IMR-90 (cell line): ENCODE results near the gene PHC2. TPM values are rescaled to one million over a fixed set of nuclear protein-coding genes. Genes with fewer than 3 reads are reported as not detected.

Source experiments
- ATAC-seq: fragments of 200-7000 bp; cut with Tn5 transposase; 2 replicates; pipeline ENCODE4 v1.9.1; 2020; ENCODE audit warnings: low read depth, mild to moderate bottlenecking, moderate library complexity
- BruUV-seq: library from RNA; stranded (reverse); fragments of 400-500 nt; replicated peaks from 2 replicates; lab custom pipeline; 2021; lab: Mats Ljungman, UMichigan
- CTCF ChIA-PET: fragments of 300-600 bp; formaldehyde crosslinking; extraction: SDS; loops from one replicate; lab custom pipeline; 2021; ENCODE audit warnings: antibody characterized with exemption; lab: Yijun Ruan, JAX
- POLR2A ChIA-PET: fragments of 300-600 bp; sonication (Branson Sonifier 250); formaldehyde crosslinking; loops from one replicate; lab custom pipeline; 2022; ENCODE audit warnings: antibody characterized with exemption; ENCODE audit not compliant: unreplicated experiment; lab: Charles Lee
- DNase-seq: peaks from one replicate; pipeline ENCODE4 v3.0.0; 2013
- H2AFZ ChIP-seq: replicated peaks from 2 replicates; pipeline ENCODE3; 2013; ENCODE audit warnings: low read length, mild to moderate bottlenecking; ENCODE audit not compliant: poor library complexity
- H2AK5ac ChIP-seq: 2 replicates; pipeline ENCODE4 v1.6.1; 2013; ENCODE audit warnings: low read depth, low read length, inconsistent platforms
- H2AK9ac ChIP-seq: replicated peaks from 2 replicates; pipeline ENCODE3; 2013; ENCODE audit warnings: mild to moderate bottlenecking, low read depth, low read length, moderate library complexity; ENCODE audit not compliant: poor library complexity
- H2BK120ac ChIP-seq: 2 replicates; pipeline ENCODE4 v1.6.1; 2013; ENCODE audit warnings: low read depth, low read length, inconsistent platforms
- H2BK15ac ChIP-seq: 3 replicates; pipeline ENCODE4 v1.6.1; 2013; ENCODE audit warnings: low read depth, low read length, inconsistent platforms
- H2BK20ac ChIP-seq: 2 replicates; pipeline ENCODE4 v1.6.1; 2013; ENCODE audit warnings: low read depth, mild to moderate bottlenecking, inconsistent platforms, low read length, moderate library complexity
- H2BK5ac ChIP-seq: 2 replicates; pipeline ENCODE4 v1.6.1; 2013; ENCODE audit warnings: mild to moderate bottlenecking, low read depth, low read length, inconsistent platforms; ENCODE audit not compliant: poor library complexity, severe bottlenecking
- H3K14ac ChIP-seq: replicated peaks from 2 replicates; pipeline ENCODE4 v1.6.1; 2013; ENCODE audit warnings: low read depth, low read length, inconsistent platforms
- H3K18ac ChIP-seq: 2 replicates; pipeline ENCODE4 v1.6.1; 2013; ENCODE audit warnings: low read depth, low read length, control low read depth
- H3K23ac ChIP-seq: 2 replicates; pipeline ENCODE4 v1.6.1; 2013; ENCODE audit warnings: low read depth, low read length, inconsistent platforms
- H3K27ac ChIP-seq: 2 replicates; pipeline ENCODE4 v1.5.1; 2013; ENCODE audit warnings: mild to moderate bottlenecking, control low read depth, low read length; ENCODE audit not compliant: insufficient read depth
- H3K27me3 ChIP-seq: 2 replicates; pipeline ENCODE4 v1.6.1; 2013; ENCODE audit warnings: low read length; ENCODE audit not compliant: control insufficient read depth, insufficient read depth
- H3K36me3 ChIP-seq: 2 replicates; pipeline ENCODE4 v1.6.1; 2013; ENCODE audit warnings: low read length, mixed read lengths; ENCODE audit not compliant: control insufficient read depth, insufficient read depth
- H3K4ac ChIP-seq: 2 replicates; pipeline ENCODE4 v1.6.1; 2013; ENCODE audit warnings: low read depth, low read length, inconsistent platforms
- H3K4me1 ChIP-seq: 2 replicates; pipeline ENCODE4 v1.6.1; 2013; ENCODE audit warnings: low read length, mixed read lengths; ENCODE audit not compliant: control insufficient read depth, insufficient read depth
- H3K4me2 ChIP-seq: 2 replicates; pipeline ENCODE4 v1.6.1; 2013; ENCODE audit warnings: low read depth, mild to moderate bottlenecking, control low read depth, low read length, moderate library complexity
- H3K4me3 ChIP-seq: 2 replicates; pipeline ENCODE4 v1.5.1; 2013; ENCODE audit warnings: low read depth, mild to moderate bottlenecking, control low read depth, low read length, moderate library complexity; ENCODE audit not compliant: insufficient read depth
- H3K56ac ChIP-seq: 2 replicates; pipeline ENCODE4 v1.6.1; 2013; ENCODE audit warnings: low read length, inconsistent platforms; ENCODE audit not compliant: insufficient read depth; ENCODE audit errors: extremely low read depth
- H3K79me1 ChIP-seq, 2 experiments: 2 replicates each; pipeline ENCODE4 v1.6.1; 2013; ENCODE audit warnings: low read length in 2 of 2, inconsistent platforms in 1 of 2, low read depth in 1 of 2
- H3K9ac ChIP-seq: 2 replicates; pipeline ENCODE4 v1.6.1; 2013; ENCODE audit warnings: low read depth, low read length, control low read depth
- H3K9me1 ChIP-seq: 2 replicates; pipeline ENCODE4 v1.6.1; 2013; ENCODE audit warnings: low read length, inconsistent platforms; ENCODE audit not compliant: insufficient read depth
- H3K9me3 ChIP-seq: 2 replicates; pipeline ENCODE4 v1.6.1; 2013; ENCODE audit warnings: low read length; ENCODE audit not compliant: control insufficient read depth, insufficient read depth
- H4K20me1 ChIP-seq: 2 replicates; pipeline ENCODE4 v1.6.1; 2013; ENCODE audit warnings: low read length, inconsistent platforms; ENCODE audit not compliant: insufficient read depth
- H4K5ac ChIP-seq: 2 replicates; pipeline ENCODE4 v1.6.1; 2013; ENCODE audit warnings: mild to moderate bottlenecking, low read depth, low read length, control low read depth
- H4K8ac ChIP-seq, 2 experiments: 2 replicates each; pipeline ENCODE4 v1.6.1; 2013; ENCODE audit warnings: low read depth in 2 of 2, low read length in 2 of 2, control low read depth in 1 of 2, inconsistent platforms in 1 of 2
- H4K91ac ChIP-seq: 2 replicates; pipeline ENCODE4 v1.6.1; 2013; ENCODE audit warnings: low read depth, low read length, inconsistent platforms; ENCODE audit not compliant: insufficient read depth
- BHLHE40 ChIP-seq: fragments of 150-350 bp; IDR thresholded peaks from 2 replicates; pipeline ENCODE4 v1.6.1; 2016; ENCODE audit warnings: mild to moderate bottlenecking, low read depth, low read length
- CEBPB ChIP-seq: IDR thresholded peaks from 2 replicates; pipeline ENCODE4 v1.6.1; 2012; ENCODE audit warnings: low read depth, low read length, improper control_type of control experiment
- CHD1 ChIP-seq: IDR thresholded peaks from 2 replicates; pipeline ENCODE4 v1.6.1; 2012; ENCODE audit warnings: low read depth, low read length, improper control_type of control experiment
- CTCF ChIP-seq: conservative IDR thresholded peaks from 2 replicates; pipeline ENCODE4 v1.5.1; 2012; ENCODE audit warnings: mild to moderate bottlenecking, low read depth, low read length, improper control_type of control experiment
- ELK1 ChIP-seq: fragments of 150-350 bp; IDR thresholded peaks from 2 replicates; pipeline ENCODE4 v1.6.1; 2016; ENCODE audit warnings: low read depth, mild to moderate bottlenecking, low read length, moderate library complexity, borderline replicate concordance
- FOS ChIP-seq: fragments of 150-350 bp; IDR thresholded peaks from 2 replicates; pipeline ENCODE4 v1.6.1; 2016; ENCODE audit warnings: low read depth, low read length
- MAFK ChIP-seq: IDR thresholded peaks from 2 replicates; pipeline ENCODE4 v1.6.1; 2012; ENCODE audit warnings: low read depth, low read length, improper control_type of control experiment
- MAZ ChIP-seq: IDR thresholded peaks from 2 replicates; pipeline ENCODE4 v1.6.1; 2012; ENCODE audit warnings: low read depth, mild to moderate bottlenecking, low read length, improper control_type of control experiment, moderate library complexity, borderline replicate concordance
- MXI1 ChIP-seq: IDR thresholded peaks from 2 replicates; pipeline ENCODE4 v1.6.1; 2012; ENCODE audit warnings: low read depth, mild to moderate bottlenecking, low read length, moderate library complexity, borderline replicate concordance
- NFE2L2 ChIP-seq: fragments of 150-350 bp; IDR thresholded peaks from 2 replicates; pipeline ENCODE4 v1.6.1; 2016; ENCODE audit warnings: low read depth, mild to moderate bottlenecking, low read length
- POLR2A ChIP-seq: IDR thresholded peaks from 2 replicates; pipeline ENCODE4 v1.6.1; 2012; ENCODE audit warnings: mild to moderate bottlenecking, low read depth, low read length
- RAD21 ChIP-seq: IDR thresholded peaks from 2 replicates; pipeline ENCODE4 v1.6.1; 2012; ENCODE audit warnings: low read length, improper control_type of control experiment
- RCOR1 ChIP-seq: IDR thresholded peaks from 2 replicates; pipeline ENCODE4 v1.6.1; 2012; ENCODE audit warnings: mild to moderate bottlenecking, low read length, improper control_type of control experiment; ENCODE audit not compliant: insufficient replicate concordance
- RFX5 ChIP-seq: IDR thresholded peaks from 2 replicates; pipeline ENCODE4 v1.8.0; 2012; ENCODE audit warnings: low read depth, mild to moderate bottlenecking, low read length, moderate library complexity
- SMC3 ChIP-seq: fragments of 150-350 bp; IDR thresholded peaks from 2 replicates; pipeline ENCODE4 v1.6.1; 2016; ENCODE audit warnings: low read depth, mild to moderate bottlenecking, antibody characterized with exemption, low read length, moderate library complexity
- USF2 ChIP-seq: fragments of 150-350 bp; IDR thresholded peaks from 2 replicates; pipeline ENCODE4 v1.6.1; 2017; ENCODE audit warnings: mild to moderate bottlenecking, antibody characterized with exemption, low read length, low read depth
- whole genome bisulfite sequencing, 2 experiments: methylation state at CpG; one replicate each; pipeline versions ENCODE4 v1.1.5 to v1.1.7; 2013; ENCODE audit warnings: missing lambda C conversion rate in 2 of 2; ENCODE audit not compliant: insufficient read length in 1 of 2; ENCODE audit errors: extremely low coverage in 2 of 2; 5-methylcytosine and 5-hydroxymethylcytosine counted together
- dilution Hi-C: fragments of 300-500 bp; cut with HindIII; formaldehyde crosslinking; loops from one replicate; pipeline ENCODE4 v1.14.3; 2018; ENCODE audit warnings: low sequenced_read_pairs; ENCODE audit not compliant: unreplicated experiment
- in situ Hi-C: fragments of 300-500 bp; cut with MboI; formaldehyde crosslinking; loops from 3 replicates; pipeline ENCODE4 v1.14.3; 2019; ENCODE audit warnings: low sequenced_read_pairs, inconsistent platforms, mixed read lengths
- intact Hi-C: fragments of 100-400 bp; cut with micrococcal nuclease; formaldehyde crosslinking; loops from 2 replicates; pipeline ENCODE4 v1.10.0; 2022
- polyA plus RNA-seq, 3 experiments: library from polyadenylated mRNA; depleted of rRNA; stranded (reverse); fragments of >200 nt; gene quantifications; 2 replicates each; pipeline ENCODE4 v1.2.3, GENCODE V29; 2012; ENCODE audit warnings: low replicate concordance in 1 of 3
- total RNA-seq: library from RNA; depleted of rRNA; stranded (reverse); fragments of >200 nt; gene quantifications from 2 replicates; pipeline ENCODE4 v1.2.3, GENCODE V29; 2012

The PHC2 gene
- total and polyA plus RNA-seq, 2 of the 4 experiments (the other 2 are of a cell fraction) = 46.4 to 98.1 TPM

- Histone ChIP-seq H3K23ac (0 out of 2 replicates have a peak overlapping the region, but pooled peaks have one; percentile 9), H3K4me3 (no peak overlapping the region), H3K9me3 (no peaks in the 10 kb centered on the region), H2AFZ (no peak overlapping the region), H2BK5ac (peak overlapping the region; percentile 21), H2BK15ac (no peak overlapping the region), H3K27me3 (no peaks in the 10 kb centered on the region), H4K91ac (no peak overlapping the region), H3K4me1 (peaks cover 45% of the 10 kb centered on the region), H2AK9ac (no peak overlapping the region), H3K36me3 (peaks cover 48% of the 10 kb centered on the region), H4K20me1 (peaks cover 98% of the 10 kb centered on the region), H3K18ac (no peak overlapping the region), H3K9ac (no peak overlapping the region), H4K5ac (no peak overlapping the region), H2AK5ac (no peak overlapping the region), H3K56ac (no peak overlapping the region), H3K4ac (no peak overlapping the region), H2BK120ac (no peak overlapping the region), H3K14ac (no peak overlapping the region), H3K27ac (peak overlapping the region; percentile 44; the same call in 1 of the 2 replicates), H4K8ac (no peak overlapping the region), H3K9me1 (peaks cover 43% of the 10 kb centered on the region), H3K79me1 (peaks cover 17 to 82% of the 10 kb centered on the region in 2 experiments), H3K4me2 (no peak overlapping the region), H2BK20ac (no peak overlapping the region)
- TF ChIP-seq FOS = no peak
- TF ChIP-seq CHD1 = no peak
- no peak for TF ChIP-seq BHLHE40
- no peak for TF ChIP-seq CEBPB
- no peak for TF ChIP-seq CTCF
- TF ChIP-seq USF2 = no peak
- TF ChIP-seq POLR2A = no peak
- no peak for TF ChIP-seq NFE2L2
- no peak for TF ChIP-seq SMC3
- no peak for TF ChIP-seq RFX5
- no peak for TF ChIP-seq RAD21
- TF ChIP-seq ELK1 = no peak
- no peak for TF ChIP-seq MAZ
- no peak for TF ChIP-seq RCOR1
- no peak for TF ChIP-seq MXI1
- TF ChIP-seq MAFK = no peak
- dilution Hi-C loops (no loop called here), intact Hi-C loops (no loop called here), in situ Hi-C loops (no loop called here)
- CTCF ChIA-PET = no interaction called here
- no TSS peak for BruUV-seq
- DNase-seq = no peak
- POLR2A ChIA-PET = no interaction called here
- 17% methylated on average over 2 of the region's 4 CpGs; no CpG with 5 or more reads in 1 of the 2 experiments for WGBS, 2 experiments
- no peak for ATAC-seq
Observed at GRCh38 chr1:33335020-33335419, 95.9 kb downstream of the PHC2 start.
